Hepatocyte (in vitro differentiated cells): ENCODE results near the gene C16orf86. TPM values are rescaled to one million over a fixed set of nuclear protein-coding genes. Genes with fewer than 3 reads are reported as not detected.

Experiments
- DNase-seq: peaks from one replicate; pipeline ENCODE4 v3.0.0-alpha.2; 2016; ENCODE audit warnings: low spot score
- H2AFZ ChIP-seq: fragments of 200-600 bp; sonication (generic); 2 replicates; pipeline ENCODE4 v1.6.0; 2016; ENCODE audit warnings: antibody characterized with exemption, mild to moderate bottlenecking
- H3K27ac ChIP-seq: fragments of 200-600 bp; sonication (generic); 2 replicates; pipeline ENCODE4 v1.5.1; 2016; ENCODE audit warnings: mild to moderate bottlenecking
- H3K27me3 ChIP-seq: fragments of 200-600 bp; sonication (generic); 2 replicates; pipeline ENCODE4 v1.6.1; 2016
- H3K36me3 ChIP-seq: fragments of 200-600 bp; sonication (generic); replicated peaks from 2 replicates; pipeline ENCODE4 v1.5.1; 2016; ENCODE audit warnings: low read depth; ENCODE audit not compliant: insufficient read depth
- H3K4me1 ChIP-seq: fragments of 200-600 bp; sonication (generic); 2 replicates; pipeline ENCODE4 v1.5.1; 2016; ENCODE audit warnings: mild to moderate bottlenecking, moderate library complexity; ENCODE audit not compliant: insufficient read depth
- H3K4me2 ChIP-seq: fragments of 200-600 bp; sonication (generic); 2 replicates; pipeline ENCODE4 v1.6.0; 2016
- H3K4me3 ChIP-seq: fragments of 200-600 bp; sonication (generic); 2 replicates; pipeline ENCODE4 v1.5.1; 2016; ENCODE audit warnings: mild to moderate bottlenecking
- H3K79me2 ChIP-seq: fragments of 200-600 bp; sonication (generic); 2 replicates; pipeline ENCODE4 v1.6.0; 2017; ENCODE audit warnings: mild to moderate bottlenecking
- H3K9me2 ChIP-seq: fragments of 200-600 bp; sonication (generic); replicated peaks from 2 replicates; pipeline ENCODE4 v1.6.0; 2017; ENCODE audit warnings: mild to moderate bottlenecking; ENCODE audit not compliant: insufficient read depth
- H3K9me3 ChIP-seq: fragments of 200-600 bp; sonication (generic); 2 replicates; pipeline ENCODE4 v1.5.1; 2016; ENCODE audit warnings: low read depth, mild to moderate bottlenecking
- H4K20me1 ChIP-seq: fragments of 200-600 bp; sonication (generic); 2 replicates; pipeline ENCODE4 v1.6.0; 2016; ENCODE audit warnings: mild to moderate bottlenecking; ENCODE audit not compliant: insufficient read depth, poor library complexity, severe bottlenecking
- CTCF ChIP-seq: fragments of 200-600 bp; sonication (generic); IDR thresholded peaks from 2 replicates; pipeline ENCODE4 v1.5.1; 2016; ENCODE audit warnings: antibody characterized with exemption, mild to moderate bottlenecking; ENCODE audit not compliant: poor library complexity
- EZH2 ChIP-seq: fragments of 200-600 bp; sonication (generic); IDR thresholded peaks from 2 replicates; pipeline ENCODE4 v1.6.1; 2016; ENCODE audit warnings: antibody characterized with exemption, mild to moderate bottlenecking, borderline replicate concordance
- EZH2phosphoT487 ChIP-seq: fragments of 200-600 bp; sonication (generic); IDR thresholded peaks from one replicate; pipeline ENCODE4 v1.6.1; 2018; ENCODE audit warnings: antibody characterized with exemption, mild to moderate bottlenecking, low read depth, moderate library complexity; ENCODE audit not compliant: unreplicated experiment, severe bottlenecking
- WGBS: methylation state at CpG from one replicate; pipeline ENCODE4 v1.1.6; 2016; ENCODE audit warnings: low lambda C conversion rate; ENCODE audit errors: missing lambda C conversion rate; 5-methylcytosine and 5-hydroxymethylcytosine counted together
- polyA plus RNA-seq: library from polyadenylated mRNA; unstranded; fragments of >200 nt; fragmentation: Nextera tagmentation; extraction: Ambion mirVana; gene quantifications from 2 replicates; pipeline ENCODE4 v1.2.1, GENCODE V29; 2016
- total RNA-seq: library from RNA; depleted of rRNA; stranded (reverse); fragments of >200 nt; gene quantifications from 2 replicates; pipeline ENCODE4 v1.2.3, GENCODE V29; 2014

The C16orf86 gene
- total and polyA plus RNA-seq, 2 experiments from 2014 or later: 2.3 to 4.1 TPM

DNA sequence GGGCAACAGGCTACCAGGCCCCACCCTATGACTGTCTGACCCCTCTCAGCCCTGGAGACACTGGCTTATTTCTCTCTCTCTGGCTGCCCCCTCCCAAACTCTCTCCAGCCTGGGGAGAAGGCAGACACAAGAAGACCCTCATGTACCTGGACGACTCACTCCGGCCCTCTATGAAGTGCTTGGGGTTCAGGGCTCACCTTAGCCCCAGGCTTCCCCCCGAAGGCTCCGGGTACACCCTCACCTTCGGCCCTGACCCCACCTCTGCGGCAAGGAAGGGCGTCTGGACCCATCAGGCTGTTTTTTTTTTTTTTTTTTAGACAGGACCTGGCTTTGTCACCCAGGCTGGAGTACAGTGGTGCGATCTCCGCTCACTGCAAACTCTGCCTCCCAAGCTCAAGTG lies 22.6 kb upstream of the C16orf86 start:
- H3K27me3 ChIP-seq: peaks cover 10% of the 10 kb centered on the region
- no peaks in the 10 kb centered on the region for H3K9me3 ChIP-seq
- no peak overlapping the region for H3K4me2 ChIP-seq
- TF ChIP-seq EZH2phosphoT487: no peak
- no peak for TF ChIP-seq EZH2
- TF ChIP-seq CTCF: no peak
- no peak overlapping the region for H2AFZ ChIP-seq
- H3K4me1 ChIP-seq: peaks cover 6% of the 10 kb centered on the region
- 89% methylated on average over 9 of the region's 9 CpGs for WGBS
- no peak overlapping the region for H3K27ac ChIP-seq
- no peaks in the 10 kb centered on the region for H3K79me2 ChIP-seq
- H3K36me3 ChIP-seq: no peaks in the 10 kb centered on the region
- H3K9me2 ChIP-seq: no peaks in the 10 kb centered on the region
- no peak for DNase-seq
- no peaks in the 10 kb centered on the region for H4K20me1 ChIP-seq
- no peak overlapping the region for H3K4me3 ChIP-seq

DNA sequence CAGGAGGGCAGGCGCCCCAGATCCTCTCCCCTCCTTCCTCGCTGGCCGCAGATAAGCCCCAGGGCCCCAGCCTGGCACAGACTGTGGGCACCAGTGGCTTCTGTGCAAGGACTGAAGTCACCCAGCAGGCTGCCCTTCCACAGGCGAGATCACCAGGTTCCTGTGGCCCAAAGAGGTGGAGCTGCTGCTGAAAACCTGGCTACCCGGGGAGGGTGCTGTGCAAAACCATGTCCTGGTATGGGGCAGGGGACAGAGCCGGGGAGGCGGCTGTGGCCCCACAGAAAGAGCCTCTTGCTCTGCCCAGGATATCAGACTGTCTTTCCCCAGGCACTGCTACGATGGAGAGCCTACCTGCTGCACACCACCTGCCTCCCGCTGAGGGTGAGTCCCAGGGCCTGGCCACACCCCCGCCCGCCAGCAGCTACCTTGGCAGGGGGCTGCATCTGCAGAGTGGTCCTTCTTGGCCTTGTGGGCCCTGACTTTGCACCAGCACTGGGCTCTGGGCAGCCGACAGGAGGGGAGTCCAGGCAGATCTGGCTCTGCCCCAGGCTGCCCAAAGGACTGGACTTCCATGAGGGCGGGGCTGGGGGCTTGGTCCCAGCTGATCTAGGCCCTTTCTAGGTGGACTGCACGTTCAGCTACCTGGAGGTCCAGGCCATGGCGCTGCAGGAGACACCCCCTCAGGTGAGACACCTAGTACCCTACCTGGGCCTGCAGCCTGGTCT lies 21.1 kb upstream of the C16orf86 start:
- WGBS: 92% methylated on average over 12 of the region's 15 CpGs
- TF ChIP-seq EZH2: no peak
- TF ChIP-seq EZH2phosphoT487: no peak
- TF ChIP-seq CTCF: no peak
- H3K4me2 ChIP-seq: peak overlapping the region; percentile 89

DNA sequence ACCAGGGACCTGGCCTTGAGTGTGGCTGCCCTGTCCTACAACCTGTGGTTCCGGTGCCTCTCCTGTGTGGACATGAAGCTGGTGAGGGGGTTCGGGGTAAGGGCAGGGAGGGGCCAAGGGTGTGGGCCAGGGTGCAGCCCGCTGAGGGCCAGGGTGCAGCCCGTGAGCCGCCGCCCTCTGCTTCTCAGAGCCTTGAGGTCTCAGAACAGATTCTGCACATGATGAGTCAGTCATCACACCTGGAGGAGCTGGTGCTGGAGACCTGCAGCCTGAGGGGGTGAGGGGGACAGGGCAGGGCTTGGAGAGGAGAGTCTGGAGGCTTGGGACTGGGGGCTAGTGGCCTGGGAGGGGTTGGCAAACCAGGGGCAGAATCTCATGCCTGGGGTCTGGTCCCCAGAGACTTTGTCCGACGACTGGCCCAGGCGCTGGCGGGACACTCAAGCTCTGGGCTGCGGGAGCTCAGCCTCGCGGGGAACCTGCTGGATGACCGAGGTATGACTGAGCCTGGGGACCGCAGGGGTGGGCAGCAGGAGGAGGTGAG lies 19.4 kb upstream of the C16orf86 start:
- TF ChIP-seq EZH2: no peak
- TF ChIP-seq EZH2phosphoT487: no peak
- no peak for TF ChIP-seq CTCF
- no peaks in the 10 kb centered on the region for H3K36me3 ChIP-seq
- H3K4me3 ChIP-seq: no peak overlapping the region
- peaks cover 33% of the 10 kb centered on the region for H3K27me3 ChIP-seq
- no peak for DNase-seq
- no peak overlapping the region for H3K4me2 ChIP-seq
- no peak overlapping the region for H3K27ac ChIP-seq
- 83% methylated on average over 5 of the region's 15 CpGs for WGBS
- peaks cover 6% of the 10 kb centered on the region for H3K4me1 ChIP-seq
- H4K20me1 ChIP-seq: no peaks in the 10 kb centered on the region
- H3K9me3 ChIP-seq: no peaks in the 10 kb centered on the region
- no peaks in the 10 kb centered on the region for H3K9me2 ChIP-seq
- H2AFZ ChIP-seq: no peak overlapping the region
- no peaks in the 10 kb centered on the region for H3K79me2 ChIP-seq

More for the DNA sequence above, 21.1 kb upstream of the C16orf86 start:
- H3K27me3 ChIP-seq: peaks cover 17% of the 10 kb centered on the region
- H3K4me3 ChIP-seq: no peak overlapping the region
- DNase-seq: no peak
- H3K4me1 ChIP-seq: peaks cover 6% of the 10 kb centered on the region
- no peaks in the 10 kb centered on the region for H3K79me2 ChIP-seq
- H2AFZ ChIP-seq: no peak overlapping the region
- no peaks in the 10 kb centered on the region for H3K36me3 ChIP-seq
- H4K20me1 ChIP-seq: no peaks in the 10 kb centered on the region
- H3K9me2 ChIP-seq: no peaks in the 10 kb centered on the region
- no peak overlapping the region for H3K27ac ChIP-seq
- H3K9me3 ChIP-seq: no peaks in the 10 kb centered on the region
